ENCODE results near the gene MACROD2. TPM values are rescaled to one million over a fixed set of nuclear protein-coding genes. Genes with fewer than 3 reads are reported as not detected.

MACROD2 gene
- total and polyA plus RNA-seq, 4 donors = 0.66 to 10.5 (median 3.3) TPM

DNA sequence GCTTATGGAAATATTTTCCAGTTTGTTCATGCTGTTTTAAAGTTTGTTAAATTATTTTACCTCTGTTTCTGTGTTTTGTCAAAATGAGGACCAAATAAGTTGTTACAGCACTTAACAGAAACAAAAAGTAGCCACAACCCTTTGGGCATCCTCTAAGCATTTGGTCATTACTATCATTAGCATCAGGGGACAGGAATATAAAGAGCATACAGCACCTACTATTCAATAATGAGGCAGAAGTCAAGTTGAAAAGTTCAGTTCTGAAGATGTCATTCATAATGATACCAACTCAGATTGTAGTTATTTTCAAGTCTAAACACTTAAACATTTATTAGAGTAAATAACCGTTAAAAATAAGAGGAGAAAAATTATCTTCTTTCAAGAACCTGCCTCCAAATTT lies 1204.4 kb downstream of the MACROD2 start (continued):
- TF ChIP-seq, protein P1, sequence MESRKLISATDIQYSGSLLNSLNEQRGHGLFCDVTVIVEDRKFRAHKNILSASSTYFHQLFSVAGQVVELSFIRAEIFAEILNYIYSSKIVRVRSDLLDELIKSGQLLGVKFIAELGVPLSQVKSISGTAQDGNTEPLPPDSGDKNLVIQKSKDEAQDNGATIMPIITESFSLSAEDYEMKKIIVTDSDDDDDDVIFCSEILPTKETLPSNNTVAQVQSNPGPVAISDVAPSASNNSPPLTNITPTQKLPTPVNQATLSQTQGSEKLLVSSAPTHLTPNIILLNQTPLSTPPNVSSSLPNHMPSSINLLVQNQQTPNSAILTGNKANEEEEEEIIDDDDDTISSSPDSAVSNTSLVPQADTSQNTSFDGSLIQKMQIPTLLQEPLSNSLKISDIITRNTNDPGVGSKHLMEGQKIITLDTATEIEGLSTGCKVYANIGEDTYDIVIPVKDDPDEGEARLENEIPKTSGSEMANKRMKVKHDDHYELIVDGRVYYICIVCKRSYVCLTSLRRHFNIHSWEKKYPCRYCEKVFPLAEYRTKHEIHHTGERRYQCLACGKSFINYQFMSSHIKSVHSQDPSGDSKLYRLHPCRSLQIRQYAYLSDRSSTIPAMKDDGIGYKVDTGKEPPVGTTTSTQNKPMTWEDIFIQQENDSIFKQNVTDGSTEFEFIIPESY (IDR thresholded peaks at IDR 0.05) = no peak
- TF ChIP-seq, protein P2, sequence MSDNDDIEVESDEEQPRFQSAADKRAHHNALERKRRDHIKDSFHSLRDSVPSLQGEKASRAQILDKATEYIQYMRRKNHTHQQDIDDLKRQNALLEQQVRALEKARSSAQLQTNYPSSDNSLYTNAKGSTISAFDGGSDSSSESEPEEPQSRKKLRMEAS (IDR thresholded peaks at IDR 0.05) = no peak
- TF ChIP-seq GABPA (IDR thresholded peaks at IDR 0.05 in 1 of 2, conservative IDR thresholded peaks at IDR 0.05 in 1 of 2) = no peak

DNA sequence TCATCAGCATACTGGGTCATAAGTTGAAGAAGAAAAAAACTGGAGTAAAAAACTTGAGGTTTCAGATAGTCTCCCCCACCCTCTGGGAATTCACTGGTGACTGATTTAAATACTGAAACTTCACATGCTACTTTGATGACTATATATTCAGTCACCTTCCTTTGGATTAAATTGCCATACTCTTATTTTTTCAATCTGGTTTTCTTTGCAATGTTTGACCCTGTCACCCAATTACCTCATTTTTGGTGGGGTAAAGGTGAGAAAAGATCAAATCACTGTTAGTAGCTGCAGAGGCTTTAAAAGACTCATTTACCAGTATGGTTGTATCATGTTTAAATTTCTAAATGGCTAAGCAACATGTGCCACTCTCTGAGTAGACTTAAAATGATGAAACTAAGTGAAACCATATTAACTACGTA lies 1204.8 kb downstream of the MACROD2 start:
- no peaks in the 10 kb centered on the region for H3K27me3 ChIP-seq (ENCODE audit: control insufficient read depth in 4 of 4, insufficient read depth in 4 of 4, low read length in 3 of 4)
- DNase-seq (ENCODE audit: low spot score) = no peak
- no peaks in the 10 kb centered on the region for H3K4me1 ChIP-seq (ENCODE audit: control insufficient read depth in 4 of 4, insufficient read depth in 4 of 4, low read length in 3 of 4)
- H3K27ac ChIP-seq (ENCODE audit: low read depth in 1 of 2, low read length in 2 of 2) = no peak overlapping the region
- no peaks in the 10 kb centered on the region for H3K36me3 ChIP-seq (ENCODE audit: control insufficient read depth in 4 of 4, insufficient read depth in 3 of 4, low read depth in 1 of 4, low read length in 3 of 4)
- no peak overlapping the region for H3K9ac ChIP-seq (ENCODE audit: low read depth in 1 of 2, low read length in 2 of 2)
- 98% methylated on average over 1 of the region's 1 CpG for WGBS
- TF ChIP-seq YY1 (IDR thresholded peaks at IDR 0.05) (no peak), RXRA (IDR thresholded peaks at IDR 0.05) (no peak), TAF1 (conservative IDR thresholded peaks at IDR 0.05) (no peak)
- TF ChIP-seq, protein P2 (IDR thresholded peaks at IDR 0.05) = no peak
- H3K9me3 ChIP-seq (ENCODE audit: control insufficient read depth in 4 of 4, low read length in 3 of 4) = no peaks in the 10 kb centered on the region
- H3K4me3 ChIP-seq (ENCODE audit: low read depth in 1 of 3, low read length in 3 of 3) = no peak overlapping the region

DNA sequence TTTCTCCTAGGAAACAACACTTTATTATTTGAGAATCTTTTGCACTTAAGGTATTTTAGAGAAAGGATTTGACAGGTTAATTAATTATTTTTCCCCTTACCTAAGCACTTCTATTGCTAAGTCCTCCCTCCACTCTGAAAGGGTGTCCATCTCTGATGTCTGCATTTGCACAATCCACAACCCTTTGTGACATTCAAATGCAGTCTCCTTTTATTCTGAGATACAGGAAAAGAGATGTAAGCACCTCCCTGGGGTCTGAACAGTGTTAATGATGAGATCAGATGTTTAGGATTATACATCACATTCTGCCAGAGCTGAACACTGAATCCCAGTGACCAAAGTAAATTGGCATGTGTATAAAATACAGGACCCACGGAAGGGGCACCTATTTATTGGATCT lies 1206.3 kb downstream of the MACROD2 start:
- WGBS = 87% methylated on average over 1 of the region's 1 CpG
- no peaks in the 10 kb centered on the region for H3K9me3 ChIP-seq (ENCODE audit: control insufficient read depth in 4 of 4, low read length in 3 of 4)
- DNase-seq (ENCODE audit: low spot score) = no peak
- no peaks in the 10 kb centered on the region for H3K36me3 ChIP-seq (ENCODE audit: control insufficient read depth in 4 of 4, insufficient read depth in 3 of 4, low read depth in 1 of 4, low read length in 3 of 4)
- H3K27ac ChIP-seq (ENCODE audit: low read depth in 1 of 2, low read length in 2 of 2) = no peak overlapping the region
- TF ChIP-seq YY1 (IDR thresholded peaks at IDR 0.05) = no peak
- TF ChIP-seq TAF1 (conservative IDR thresholded peaks at IDR 0.05) = no peak
- TF ChIP-seq, protein P3, sequence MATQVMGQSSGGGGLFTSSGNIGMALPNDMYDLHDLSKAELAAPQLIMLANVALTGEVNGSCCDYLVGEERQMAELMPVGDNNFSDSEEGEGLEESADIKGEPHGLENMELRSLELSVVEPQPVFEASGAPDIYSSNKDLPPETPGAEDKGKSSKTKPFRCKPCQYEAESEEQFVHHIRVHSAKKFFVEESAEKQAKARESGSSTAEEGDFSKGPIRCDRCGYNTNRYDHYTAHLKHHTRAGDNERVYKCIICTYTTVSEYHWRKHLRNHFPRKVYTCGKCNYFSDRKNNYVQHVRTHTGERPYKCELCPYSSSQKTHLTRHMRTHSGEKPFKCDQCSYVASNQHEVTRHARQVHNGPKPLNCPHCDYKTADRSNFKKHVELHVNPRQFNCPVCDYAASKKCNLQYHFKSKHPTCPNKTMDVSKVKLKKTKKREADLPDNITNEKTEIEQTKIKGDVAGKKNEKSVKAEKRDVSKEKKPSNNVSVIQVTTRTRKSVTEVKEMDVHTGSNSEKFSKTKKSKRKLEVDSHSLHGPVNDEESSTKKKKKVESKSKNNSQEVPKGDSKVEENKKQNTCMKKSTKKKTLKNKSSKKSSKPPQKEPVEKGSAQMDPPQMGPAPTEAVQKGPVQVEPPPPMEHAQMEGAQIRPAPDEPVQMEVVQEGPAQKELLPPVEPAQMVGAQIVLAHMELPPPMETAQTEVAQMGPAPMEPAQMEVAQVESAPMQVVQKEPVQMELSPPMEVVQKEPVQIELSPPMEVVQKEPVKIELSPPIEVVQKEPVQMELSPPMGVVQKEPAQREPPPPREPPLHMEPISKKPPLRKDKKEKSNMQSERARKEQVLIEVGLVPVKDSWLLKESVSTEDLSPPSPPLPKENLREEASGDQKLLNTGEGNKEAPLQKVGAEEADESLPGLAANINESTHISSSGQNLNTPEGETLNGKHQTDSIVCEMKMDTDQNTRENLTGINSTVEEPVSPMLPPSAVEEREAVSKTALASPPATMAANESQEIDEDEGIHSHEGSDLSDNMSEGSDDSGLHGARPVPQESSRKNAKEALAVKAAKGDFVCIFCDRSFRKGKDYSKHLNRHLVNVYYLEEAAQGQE (IDR thresholded peaks at IDR 0.05) = no peak
- no peak for TF ChIP-seq RAD21 (IDR thresholded peaks at IDR 0.05)
- TF ChIP-seq, protein P1 (IDR thresholded peaks at IDR 0.05) = no peak
- no peak for TF ChIP-seq EGR1 (IDR thresholded peaks at IDR 0.05; ENCODE audit: low read depth in 2 of 2)
- no peak for TF ChIP-seq HNF4G (IDR thresholded peaks at IDR 0.05)
- TF ChIP-seq HNF4A (conservative IDR thresholded peaks at IDR 0.05) = no peak
- TF ChIP-seq, protein P4, sequence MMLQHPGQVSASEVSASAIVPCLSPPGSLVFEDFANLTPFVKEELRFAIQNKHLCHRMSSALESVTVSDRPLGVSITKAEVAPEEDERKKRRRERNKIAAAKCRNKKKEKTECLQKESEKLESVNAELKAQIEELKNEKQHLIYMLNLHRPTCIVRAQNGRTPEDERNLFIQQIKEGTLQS (IDR thresholded peaks at IDR 0.05) = no peak
- no peak for TF ChIP-seq GABPA (IDR thresholded peaks at IDR 0.05 in 1 of 2, conservative IDR thresholded peaks at IDR 0.05 in 1 of 2)
- H3K4me3 ChIP-seq (ENCODE audit: low read depth in 1 of 3, low read length in 3 of 3) = no peak overlapping the region
- no peak overlapping the region for H3K9ac ChIP-seq (ENCODE audit: low read depth in 1 of 2, low read length in 2 of 2)
- H3K4me1 ChIP-seq (ENCODE audit: control insufficient read depth in 4 of 4, insufficient read depth in 4 of 4, low read length in 3 of 4) = no peaks in the 10 kb centered on the region
- H3K27me3 ChIP-seq (ENCODE audit: control insufficient read depth in 4 of 4, insufficient read depth in 4 of 4, low read length in 3 of 4) = no peaks in the 10 kb centered on the region

Data from liver (tissue), 9 donors.